ENCODE measurements around the gene SH3TC2.

The SH3TC2 gene

GRCh38 chr5:148966938-148967337 lies 95.9 kb downstream of the SH3TC2 start:
- no peak for DNase-seq

GRCh38 chr5:148966348-148966747 lies 96.5 kb downstream of the SH3TC2 start:
- no peak for DNase-seq

GRCh38 chr5:148965511-148966265 lies 97.2 kb downstream of the SH3TC2 start:
- DNase-seq = peak; percentile 5

GRCh38 chr5:148963664-148964063 lies 99.2 kb downstream of the SH3TC2 start:
- no peak for DNase-seq

- DNase-seq = no peak
These were observed 100.0 kb downstream of the SH3TC2 start for GRCh38 chr5:148962761-148963324.

- no peak for DNase-seq
These were observed 100.7 kb downstream of the SH3TC2 start for GRCh38 chr5:148962200-148962550.

GRCh38 chr5:148961261-148962199 lies 101.3 kb downstream of the SH3TC2 start:
- no peak for DNase-seq

- DNase-seq = no peak
These were observed 102.6 kb downstream of the SH3TC2 start for GRCh38 chr5:148960070-148960769.

GRCh38 chr5:148957591-148958202 lies 105.2 kb downstream of the SH3TC2 start:
- no peak for DNase-seq

GRCh38 chr5:148956477-148957385 lies 106.1 kb downstream of the SH3TC2 start:
- DNase-seq = no peak

Data from DMS153 (cell line).